PFSK-1 (cell line): ENCODE measurements around the gene MFSD2A.

Experiments used
- FOXP2 ChIP-seq: optimal IDR thresholded peaks from 2 replicates; pipeline ENCODE3; 2011; ENCODE audit warnings: borderline replicate concordance, control low read depth, inconsistent platforms; ENCODE audit not compliant: insufficient read depth; ENCODE audit errors: extremely low read length, extremely low read depth
- POLR2AphosphoS5 ChIP-seq: IDR thresholded peaks from 2 replicates; pipeline ENCODE4 v1.6.1; 2012; ENCODE audit warnings: low read depth, mild to moderate bottlenecking, control low read depth, low read length, moderate library complexity
- REST ChIP-seq, 2 experiments: IDR thresholded peaks; 2 replicates each; pipeline versions ENCODE4 v1.6.1 to v1.8.0; 2011 to 2012; ENCODE audit warnings: low read depth in 2 of 2, low read length in 2 of 2, control low read depth in 1 of 2, inconsistent platforms in 1 of 2, mild to moderate bottlenecking in 1 of 2, moderate library complexity in 1 of 2; ENCODE audit not compliant: insufficient read depth in 1 of 2
- SIN3A ChIP-seq: IDR thresholded peaks from 2 replicates; pipeline ENCODE4 v1.6.1; 2012; ENCODE audit warnings: mild to moderate bottlenecking, low read length, moderate library complexity, borderline replicate concordance; ENCODE audit not compliant: insufficient read depth
- TAF1 ChIP-seq: IDR thresholded peaks from 2 replicates; pipeline ENCODE4 v1.6.1; 2012; ENCODE audit warnings: low read length, control low read depth, borderline replicate concordance; ENCODE audit not compliant: insufficient read depth

Gene MFSD2A

DNA sequence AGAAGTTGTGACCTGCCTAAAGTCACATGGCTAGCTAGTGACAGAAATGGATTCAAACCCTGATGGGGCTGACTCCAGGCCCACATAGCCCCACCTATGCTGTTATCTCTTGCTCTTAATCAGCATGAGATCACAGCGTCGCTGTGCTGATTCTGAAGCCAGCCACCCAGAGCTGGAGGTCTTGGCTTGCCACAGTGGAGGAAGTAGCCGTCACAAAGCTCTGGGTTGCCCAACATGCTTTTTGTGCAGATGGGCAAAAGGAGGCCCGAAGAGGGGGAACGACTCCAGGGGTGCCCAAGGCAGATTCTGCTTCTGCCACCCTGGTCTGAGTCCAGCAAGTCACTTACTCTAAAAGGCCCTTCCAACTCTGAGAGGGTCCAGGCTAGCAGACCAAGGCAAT lies 14.7 kb upstream of the MFSD2A start:
- TF ChIP-seq SIN3A = no peak
- no peak for TF ChIP-seq POLR2AphosphoS5
- TF ChIP-seq TAF1 = no peak
- no peak for TF ChIP-seq FOXP2
- no peak for TF ChIP-seq REST (IDR thresholded peaks at IDR 0.05; ENCODE audit: insufficient read depth in 1 of 2, low read depth in 2 of 2, low read length in 2 of 2)

DNA sequence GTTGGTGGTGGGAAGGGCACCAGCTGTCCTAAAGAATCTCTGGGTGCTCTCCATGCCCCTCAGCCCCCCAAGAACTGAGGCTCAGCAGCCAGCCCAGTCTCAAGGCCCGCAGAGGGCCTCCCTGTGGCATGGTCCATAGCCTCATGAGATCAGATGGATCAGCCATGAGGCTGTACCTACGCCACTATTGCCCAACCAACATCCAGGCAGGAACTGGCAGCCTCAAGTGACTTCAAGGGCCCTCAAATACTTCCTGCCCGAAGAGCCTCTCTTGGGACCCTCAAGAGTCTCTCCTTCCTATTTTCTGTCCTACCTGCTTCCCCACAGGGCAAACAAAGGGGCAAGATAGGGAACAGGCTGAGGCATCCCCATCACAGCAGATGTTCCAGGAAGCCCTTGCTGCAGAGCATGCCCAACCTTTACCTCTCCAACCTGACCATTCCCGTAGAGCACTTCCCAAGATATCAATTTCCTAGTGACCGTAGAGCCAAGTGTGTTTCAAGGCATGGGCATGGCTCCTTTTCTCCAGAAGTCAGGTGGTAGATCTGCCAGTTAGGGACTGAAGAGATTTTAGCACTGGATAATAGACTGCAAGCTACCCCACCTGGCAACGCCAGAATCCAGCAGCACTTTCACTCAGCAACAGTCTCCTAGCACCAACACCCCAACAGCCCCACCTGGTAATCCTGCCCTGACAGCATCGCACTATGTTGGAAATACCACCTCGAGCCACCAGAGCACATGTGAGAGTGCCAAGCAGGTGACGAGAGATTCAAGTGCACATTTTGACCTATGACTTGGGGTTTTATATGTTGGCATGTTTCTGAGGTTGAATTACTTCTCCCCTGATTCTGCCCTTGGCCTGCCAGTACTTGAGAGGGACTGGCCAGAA lies 13.7 kb upstream of the MFSD2A start:
- TF ChIP-seq SIN3A (no peak), FOXP2 (no peak), TAF1 (no peak), REST (IDR thresholded peaks at IDR 0.05; ENCODE audit: insufficient read depth in 1 of 2, low read depth in 2 of 2, low read length in 2 of 2) (no peak), POLR2AphosphoS5 (no peak)

DNA sequence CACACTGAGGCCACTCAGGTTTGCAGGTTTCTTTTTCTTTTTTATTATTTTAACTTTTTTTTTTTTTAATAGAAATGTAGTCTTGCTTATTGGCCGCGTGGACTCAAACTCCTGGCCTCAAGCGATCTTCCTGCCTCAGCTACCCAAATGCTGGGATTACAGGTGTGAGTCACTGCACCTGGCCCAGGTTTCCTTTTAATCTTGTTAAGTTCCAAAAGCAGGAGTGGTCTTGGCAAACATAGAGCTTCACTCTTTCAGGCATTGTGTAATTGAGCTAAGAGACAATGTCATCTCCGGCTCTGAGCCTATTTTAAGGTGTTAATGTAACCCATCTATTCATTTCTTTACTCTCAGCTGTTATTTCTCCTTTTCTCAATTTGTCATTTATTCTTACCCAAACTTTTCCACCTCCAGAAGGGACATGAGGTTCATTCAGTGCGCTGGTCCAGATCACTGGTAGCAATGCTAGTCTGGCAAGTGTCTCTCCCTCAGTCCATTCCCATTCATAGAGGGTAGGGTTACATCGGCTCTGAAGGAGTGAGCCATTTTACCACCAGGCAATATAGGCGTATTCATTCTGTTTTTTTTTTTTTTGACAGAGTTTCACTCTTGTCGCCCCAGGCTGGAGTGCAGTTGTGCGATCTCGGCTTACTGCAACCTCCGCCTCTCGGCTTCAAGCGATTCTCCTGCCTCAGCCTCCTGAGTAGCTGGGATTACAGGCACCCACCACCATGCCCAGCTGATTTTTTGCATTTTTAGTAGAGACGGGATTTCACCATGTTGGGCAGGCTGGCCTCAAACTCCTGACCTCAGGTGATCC lies 11.3 kb upstream of the MFSD2A start:
- no peak for TF ChIP-seq POLR2AphosphoS5
- TF ChIP-seq TAF1 = no peak
- no peak for TF ChIP-seq SIN3A
- TF ChIP-seq REST (IDR thresholded peaks at IDR 0.05; ENCODE audit: insufficient read depth in 1 of 2, low read depth in 2 of 2, low read length in 2 of 2) = no peak
- no peak for TF ChIP-seq FOXP2

DNA sequence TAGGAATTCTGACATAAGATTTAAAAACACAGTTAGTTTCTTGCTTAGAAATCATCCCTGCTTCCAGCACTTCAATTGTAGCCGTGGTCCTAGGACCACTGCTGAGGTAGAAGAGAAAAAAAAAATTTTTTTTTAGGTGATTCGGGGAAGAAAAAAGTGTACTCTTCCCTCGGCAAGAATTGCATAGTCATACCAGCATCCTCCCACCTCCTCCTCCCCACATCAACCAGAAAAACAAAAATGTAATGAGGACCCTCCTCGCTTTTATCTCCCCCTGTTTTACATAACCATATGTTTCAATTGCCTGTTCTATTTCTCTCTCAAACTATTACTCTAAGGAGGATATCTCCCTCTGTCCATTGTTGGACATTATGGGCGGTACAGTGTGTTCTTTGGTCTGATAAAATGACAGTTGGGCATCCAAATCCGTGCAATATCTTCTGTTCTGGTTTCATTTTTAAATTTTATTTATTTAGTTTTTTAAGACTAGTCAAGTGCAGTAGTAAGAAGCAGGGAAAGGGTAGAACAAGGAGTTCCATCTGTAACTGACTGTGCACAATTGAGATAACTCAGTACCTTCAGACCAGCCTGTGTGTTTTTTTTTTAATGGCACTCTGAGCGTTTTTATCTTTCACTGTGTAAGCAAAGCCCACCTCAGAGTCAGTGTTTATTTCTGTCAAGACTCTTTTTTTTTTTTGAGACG lies 10.4 kb upstream of the MFSD2A start:
- TF ChIP-seq TAF1 (no peak), SIN3A (no peak), POLR2AphosphoS5 (no peak), REST (IDR thresholded peaks at IDR 0.05; ENCODE audit: insufficient read depth in 1 of 2, low read depth in 2 of 2, low read length in 2 of 2) (no peak), FOXP2 (no peak)
